Natural killer cell treated with Interleukin-12 subunit alpha and Interleukin-12 subunit beta and Interleukin-15 and Interleukin-18, amount 100 ng/mL, for 72 hours (primary cell): ENCODE results near the gene BMX. TPM values are rescaled to one million over a fixed set of nuclear protein-coding genes. Genes with fewer than 3 reads are reported as not detected.

Experiments used
- ATAC-seq, 2 donors: fragments of 150-1000 bp; cut with Tn5 transposase in 1 of 2; sonication (Bioruptor Pico), chemical (Tn5 transposase) in 1 of 2; 2 replicates each; pipeline ENCODE4 v1.10.0; 2021
- DNase-seq: peaks from one replicate; pipeline ENCODE4 v3.0.0; 2022; ENCODE audit warnings: low spot score
- H3K27ac Mint-ChIP-seq, 2 donors: 1 replicate in 1 of 2; 2 replicates in 1 of 2; pipeline ENCODE4 v1.8.0; 2022; ENCODE audit warnings: mixed read lengths in 2 of 2, mild to moderate bottlenecking in 1 of 2, moderate library complexity in 1 of 2
- H3K27me3 Mint-ChIP-seq, 2 donors: 1 replicate in 1 of 2; 2 replicates in 1 of 2; pipeline ENCODE4 v1.8.0; 2022; ENCODE audit warnings: mixed read lengths in 2 of 2
- H3K36me3 Mint-ChIP-seq: one replicate; pipeline ENCODE4 v1.8.0; 2022; ENCODE audit warnings: mixed read lengths
- H3K4me1 Mint-ChIP-seq, 2 donors: 1 replicate in 1 of 2; 2 replicates in 1 of 2; pipeline ENCODE4 v1.8.0; 2022; ENCODE audit warnings: low read depth in 2 of 2, mixed read lengths in 2 of 2, mild to moderate bottlenecking in 1 of 2
- H3K4me3 Mint-ChIP-seq: one replicate; pipeline ENCODE4 v1.8.0; 2022; ENCODE audit warnings: mixed read lengths
- H3K9me3 Mint-ChIP-seq: 2 replicates; pipeline ENCODE4 v1.8.0; 2022; ENCODE audit warnings: mixed read lengths
- total RNA-seq, 2 donors: library from RNA; stranded (reverse); gene quantifications; one replicate each; pipeline ENCODE4 v1.2.3, GENCODE V29; 2022

The BMX gene
- total RNA-seq, 2 donors from 2014 or later: 1.0 TPM; not detected in 1

- H3K27me3 Mint-ChIP-seq: peaks cover 0 to 22% of the 10 kb centered on the region in 2 donors
- DNase-seq: no peak
- no peaks in the 10 kb centered on the region for H3K9me3 Mint-ChIP-seq
- ATAC-seq: no peak
- no peaks in the 10 kb centered on the region for H3K36me3 Mint-ChIP-seq
- no peak overlapping the region for H3K4me3 Mint-ChIP-seq
- H3K4me1 Mint-ChIP-seq: no peaks in the 10 kb centered on the region
- no peak overlapping the region for H3K27ac Mint-ChIP-seq
These were observed 15.3 kb downstream of the BMX start for GRCh38 chrX:15515931-15516330.

GRCh38 chrX:15522464-15522863 is 21.9 kb downstream of the BMX start:
- H3K36me3 Mint-ChIP-seq: no peaks in the 10 kb centered on the region
- no peak overlapping the region for H3K27ac Mint-ChIP-seq
- no peaks in the 10 kb centered on the region for H3K9me3 Mint-ChIP-seq
- peaks cover 21 to 26% of the 10 kb centered on the region in 2 donors for H3K27me3 Mint-ChIP-seq
- H3K4me3 Mint-ChIP-seq: no peak overlapping the region
- no peaks in the 10 kb centered on the region for H3K4me1 Mint-ChIP-seq
- ATAC-seq (no peak), DNase-seq (no peak)

- Mint-ChIP-seq H3K27ac (no peak overlapping the region), H3K4me3 (no peak overlapping the region), H3K9me3 (no peaks in the 10 kb centered on the region), H3K4me1 (no peaks in the 10 kb centered on the region), H3K27me3 (peaks cover 21 to 30% of the 10 kb centered on the region in 2 donors), H3K36me3 (no peaks in the 10 kb centered on the region)
- ATAC-seq (no peak), DNase-seq (no peak)
These were observed 22.5 kb downstream of the BMX start for GRCh38 chrX:15523088-15523487.

- no peak overlapping the region for H3K27ac Mint-ChIP-seq
- no peak for DNase-seq
- H3K36me3 Mint-ChIP-seq: no peaks in the 10 kb centered on the region
- H3K9me3 Mint-ChIP-seq: no peaks in the 10 kb centered on the region
- peaks cover 0 to 4% of the 10 kb centered on the region in 2 donors for H3K4me1 Mint-ChIP-seq
- no peak for ATAC-seq
- H3K27me3 Mint-ChIP-seq: peaks cover 21 to 31% of the 10 kb centered on the region in 2 donors
- no peak overlapping the region for H3K4me3 Mint-ChIP-seq
These were observed 23.8 kb downstream of the BMX start for GRCh38 chrX:15524417-15524816.

- H3K4me3 Mint-ChIP-seq: no peak overlapping the region
- no peaks in the 10 kb centered on the region for H3K9me3 Mint-ChIP-seq
- H3K4me1 Mint-ChIP-seq: peaks cover 0 to 4% of the 10 kb centered on the region in 2 donors
- H3K36me3 Mint-ChIP-seq: no peaks in the 10 kb centered on the region
- DNase-seq: no peak
- H3K27me3 Mint-ChIP-seq: peaks cover 21 to 34% of the 10 kb centered on the region in 2 donors
- no peak for ATAC-seq
- H3K27ac Mint-ChIP-seq: no peak overlapping the region
These were observed 25.2 kb downstream of the BMX start for GRCh38 chrX:15525664-15526416.

- Mint-ChIP-seq H3K36me3 (no peaks in the 10 kb centered on the region), H3K4me1 (peaks cover 0 to 4% of the 10 kb centered on the region in 2 donors), H3K9me3 (no peaks in the 10 kb centered on the region), H3K27ac (no peak overlapping the region), H3K4me3 (no peak overlapping the region), H3K27me3 (peaks cover 0 to 31% of the 10 kb centered on the region in 2 donors)
- ATAC-seq (no peak), DNase-seq (no peak)
These were observed 28.6 kb downstream of the BMX start for GRCh38 chrX:15529165-15529564.

GRCh38 chrX:15530318-15530717 is 29.7 kb downstream of the BMX start:
- Mint-ChIP-seq H3K36me3 (no peaks in the 10 kb centered on the region), H3K9me3 (no peaks in the 10 kb centered on the region), H3K4me3 (no peak overlapping the region), H3K4me1 (peaks cover 0 to 4% of the 10 kb centered on the region in 2 donors), H3K27ac (no peak overlapping the region), H3K27me3 (peaks cover 0 to 33% of the 10 kb centered on the region in 2 donors)
- ATAC-seq (no peak), DNase-seq (no peak)

GRCh38 chrX:15546745-15547144 is 46.1 kb downstream of the BMX start:
- H3K9me3 Mint-ChIP-seq: no peaks in the 10 kb centered on the region
- H3K27me3 Mint-ChIP-seq: peaks cover 0 to 30% of the 10 kb centered on the region in 2 donors
- ATAC-seq (peak in 1 of 2 donors; percentile 63), DNase-seq (no peak)
- peaks cover 0 to 5% of the 10 kb centered on the region in 2 donors for H3K4me1 Mint-ChIP-seq
- no peak overlapping the region for H3K4me3 Mint-ChIP-seq
- H3K36me3 Mint-ChIP-seq: no peaks in the 10 kb centered on the region
- peak overlapping the region in 1 of 2 donors; percentile 43 for H3K27ac Mint-ChIP-seq

- Mint-ChIP-seq H3K9me3 (no peaks in the 10 kb centered on the region), H3K4me1 (peaks cover 0 to 5% of the 10 kb centered on the region in 2 donors), H3K27ac (no peak overlapping the region), H3K27me3 (peaks cover 0 to 30% of the 10 kb centered on the region in 2 donors), H3K36me3 (no peaks in the 10 kb centered on the region), H3K4me3 (no peak overlapping the region)
- no peak for DNase-seq
- ATAC-seq: no peak
These were observed 46.7 kb downstream of the BMX start for GRCh38 chrX:15547356-15547755.

GRCh38 chrX:15549189-15550012 is 48.8 kb downstream of the BMX start:
- H3K27ac Mint-ChIP-seq: no peak overlapping the region
- H3K36me3 Mint-ChIP-seq: no peaks in the 10 kb centered on the region
- peaks cover 0 to 5% of the 10 kb centered on the region in 2 donors for H3K4me1 Mint-ChIP-seq
- no peak overlapping the region for H3K4me3 Mint-ChIP-seq
- DNase-seq: no peak
- ATAC-seq: no peak
- H3K27me3 Mint-ChIP-seq: peaks cover 0 to 25% of the 10 kb centered on the region in 2 donors
- H3K9me3 Mint-ChIP-seq: no peaks in the 10 kb centered on the region

- DNase-seq (no peak), ATAC-seq (no peak)
- no peaks in the 10 kb centered on the region for H3K4me1 Mint-ChIP-seq
- no peak overlapping the region for H3K4me3 Mint-ChIP-seq
- H3K9me3 Mint-ChIP-seq: no peaks in the 10 kb centered on the region
- no peak overlapping the region for H3K27ac Mint-ChIP-seq
- H3K27me3 Mint-ChIP-seq: peaks cover 0 to 10% of the 10 kb centered on the region in 2 donors
- H3K36me3 Mint-ChIP-seq: no peaks in the 10 kb centered on the region
These were observed 58.6 kb downstream of the BMX start for GRCh38 chrX:15559227-15559626.

GRCh38 chrX:15560924-15561323 is 60.3 kb downstream of the BMX start:
- Mint-ChIP-seq H3K4me1 (no peaks in the 10 kb centered on the region), H3K36me3 (no peaks in the 10 kb centered on the region), H3K9me3 (no peaks in the 10 kb centered on the region), H3K27me3 (peaks cover 0 to 14% of the 10 kb centered on the region in 2 donors), H3K4me3 (no peak overlapping the region), H3K27ac (no peak overlapping the region)
- ATAC-seq (no peak), DNase-seq (no peak)

- DNase-seq: no peak
- peaks cover 7 to 21% of the 10 kb centered on the region in 2 donors for H3K27me3 Mint-ChIP-seq
- H3K4me1 Mint-ChIP-seq: peaks cover 4 to 6% of the 10 kb centered on the region in 2 donors
- H3K4me3 Mint-ChIP-seq: no peak overlapping the region
- H3K9me3 Mint-ChIP-seq: no peaks in the 10 kb centered on the region
- ATAC-seq: no peak
- no peaks in the 10 kb centered on the region for H3K36me3 Mint-ChIP-seq
- H3K27ac Mint-ChIP-seq: no peak overlapping the region
These were observed 62.4 kb downstream of the BMX start for GRCh38 chrX:15563056-15563455.

- no peak overlapping the region for H3K4me3 Mint-ChIP-seq
- no peaks in the 10 kb centered on the region for H3K36me3 Mint-ChIP-seq
- DNase-seq: no peak
- peaks cover 7 to 21% of the 10 kb centered on the region in 2 donors for H3K27me3 Mint-ChIP-seq
- H3K4me1 Mint-ChIP-seq: peaks cover 4 to 6% of the 10 kb centered on the region in 2 donors
- no peaks in the 10 kb centered on the region for H3K9me3 Mint-ChIP-seq
- no peak overlapping the region for H3K27ac Mint-ChIP-seq
- ATAC-seq: peak in 1 of 2 donors; percentile 50
These were observed 64.5 kb downstream of the BMX start for GRCh38 chrX:15564981-15565579.
